HG03558 (cell line): ENCODE measurements around the gene DNAJC11.

ENCODE experiments used
- ATAC-seq: cut with Tn5 transposase; IDR thresholded peaks from one replicate; pipeline ENCODE4 v1.9.1; 2021; ENCODE audit warnings: moderate number of reproducible peaks; ENCODE audit not compliant: unreplicated experiment; ENCODE audit errors: extremely low read depth

Gene DNAJC11

GRCh38 chr1:6627841-6628545 lies 73.6 kb downstream of the DNAJC11 start:
- ATAC-seq, result no peak

GRCh38 chr1:6627031-6627430 lies 74.6 kb downstream of the DNAJC11 start:
- no peak for ATAC-seq

- ATAC-seq, result no peak
Observed at GRCh38 chr1:6625584-6626149, 75.9 kb downstream of the DNAJC11 start.

- ATAC-seq, result no peak
Observed at GRCh38 chr1:6624710-6625583, 76.7 kb downstream of the DNAJC11 start, which contains the start of gene THAP3. Gene THAP3 (plus strand): TSS chr1:6624868. CDS start chr1:6625219, 351 bp downstream.

GRCh38 chr1:6623269-6623965 lies 78.2 kb downstream of the DNAJC11 start:
- ATAC-seq, result no peak

- ATAC-seq, result no peak
Observed at GRCh38 chr1:6622396-6623152, 79.0 kb downstream of the DNAJC11 start.

GRCh38 chr1:6621429-6622391 lies 79.9 kb downstream of the DNAJC11 start:
- ATAC-seq, result no peak

- no peak for ATAC-seq
Observed at GRCh38 chr1:6619045-6619444, 82.6 kb downstream of the DNAJC11 start.

- ATAC-seq, result no peak
Observed at GRCh38 chr1:6614929-6615785, 86.5 kb downstream of the DNAJC11 start.

- no peak for ATAC-seq
Observed at GRCh38 chr1:6614019-6614928, 87.3 kb downstream of the DNAJC11 start.

- ATAC-seq, result peak; percentile 83
Observed at GRCh38 chr1:6613361-6614018, 88.1 kb downstream of the DNAJC11 start, which contains the start of gene PHF13. Gene PHF13 (plus strand): TSS chr1:6613731. CDS start chr1:6614067, 336 bp downstream.

- peak; percentile 5 for ATAC-seq
Observed at GRCh38 chr1:6612641-6613360, 88.8 kb downstream of the DNAJC11 start.

GRCh38 chr1:6603915-6604558 lies 97.6 kb downstream of the DNAJC11 start:
- no peak for ATAC-seq

- ATAC-seq, result peak; percentile 10
Observed at GRCh38 chr1:6603238-6603914, 98.2 kb downstream of the DNAJC11 start.
